H1 (cell line): ENCODE data around the gene ERO1B. TPM values are rescaled to one million over a fixed set of nuclear protein-coding genes. Genes with fewer than 3 reads are reported as not detected.

Experiments used
- CTCF ChIA-PET: fragments of 300-600 bp; sonication (Branson Sonifier 250); formaldehyde crosslinking; loops from one replicate; lab custom pipeline; 2021; ENCODE audit not compliant: partially characterized antibody; lab: Charles Lee
- POLR2A ChIA-PET: fragments of 300-600 bp; sonication (Branson Sonifier 250); formaldehyde crosslinking; loops from one replicate; lab custom pipeline; 2021; ENCODE audit warnings: inconsistent platforms; ENCODE audit not compliant: partially characterized antibody; lab: Charles Lee
- DNase-seq, 2 experiments: peaks; one replicate each; pipeline versions ENCODE4 v3.0.0 to v3.0.0-alpha.2; 2010 to 2022; ENCODE audit warnings: low spot score in 2 of 2, low read depth in 1 of 2, mixed read lengths in 1 of 2
- FAIRE-seq: peaks from 2 replicates; lab custom pipeline; 2011; peaks lifted over from hg19 to GRCh38; lab: Jason Lieb, UNC
- H2AFZ ChIP-seq: 2 replicates; pipeline ENCODE4 v1.8.1; 2012; ENCODE audit warnings: low read length, inconsistent platforms
- H2AK5ac ChIP-seq: 2 replicates; pipeline ENCODE4 v1.6.1; 2013; ENCODE audit warnings: low read depth, low read length
- H2BK120ac ChIP-seq: replicated peaks from 2 replicates; pipeline ENCODE3; 2013; ENCODE audit warnings: low read depth, low read length, inconsistent platforms
- H2BK12ac ChIP-seq: 2 replicates; pipeline ENCODE4 v1.6.1; 2013; ENCODE audit warnings: low read depth, low read length
- H2BK15ac ChIP-seq: 2 replicates; pipeline ENCODE4 v1.6.1; 2013; ENCODE audit warnings: low read length
- H2BK20ac ChIP-seq: 2 replicates; pipeline ENCODE4 v1.6.1; 2013; ENCODE audit warnings: low read length
- H2BK5ac ChIP-seq: 2 replicates; pipeline ENCODE4 v1.6.1; 2013; ENCODE audit warnings: low read depth, low read length
- H3K14ac ChIP-seq: 2 replicates; pipeline ENCODE4 v1.6.1; 2013; ENCODE audit warnings: inconsistent platforms; ENCODE audit not compliant: insufficient read length
- H3K18ac ChIP-seq: 2 replicates; pipeline ENCODE4 v1.6.1; 2013; ENCODE audit warnings: low read length; ENCODE audit errors: extremely low read depth
- H3K23ac ChIP-seq: 2 replicates; pipeline ENCODE4 v1.6.1; 2013; ENCODE audit warnings: inconsistent platforms; ENCODE audit not compliant: insufficient read length
- H3K23me2 ChIP-seq: 2 replicates; pipeline ENCODE4 v1.6.1; 2013; ENCODE audit warnings: low read depth, low read length
- H3K27ac ChIP-seq: 2 replicates; pipeline ENCODE4 v1.6.1; 2011; ENCODE audit warnings: low read depth, low read length, inconsistent platforms
- H3K27me3 ChIP-seq, 4 experiments: replicated peaks in 1 of 4; 1 replicate in 1 of 4; 2 replicates in 3 of 4; pipeline versions ENCODE4 v1.6.1 to v1.8.1; 2011 to 2013; ENCODE audit warnings: low read length in 3 of 4, mild to moderate bottlenecking in 3 of 4, inconsistent platforms in 2 of 4, mixed read lengths in 2 of 4, moderate library complexity in 1 of 4; ENCODE audit not compliant: control insufficient read depth in 3 of 4, insufficient read depth in 3 of 4; ENCODE audit errors: extremely low read depth in 1 of 4
- H3K36me3 ChIP-seq, 4 experiments: 2 replicates each; pipeline versions ENCODE4 v1.6.1 to v1.8.1; 2011 to 2013; ENCODE audit warnings: mild to moderate bottlenecking in 4 of 4, low read length in 3 of 4, moderate library complexity in 2 of 4, control low read depth in 1 of 4, inconsistent platforms in 1 of 4; ENCODE audit not compliant: insufficient read depth in 4 of 4, control insufficient read depth in 2 of 4
- H3K4ac ChIP-seq: replicated peaks from 2 replicates; pipeline ENCODE3; 2013; ENCODE audit warnings: low read length, low read depth, mixed read lengths, inconsistent platforms; ENCODE audit not compliant: insufficient read length
- H3K4me1 ChIP-seq, 4 experiments: replicated peaks in 1 of 4; 1 replicate in 1 of 4; 2 replicates in 3 of 4; pipeline versions ENCODE4 v1.6.1 to v1.8.1; 2011 to 2013; ENCODE audit warnings: low read length in 3 of 4, inconsistent platforms in 2 of 4, mixed read lengths in 1 of 4; ENCODE audit not compliant: insufficient read depth in 4 of 4, control insufficient read depth in 3 of 4
- H3K4me2 ChIP-seq, 2 experiments: 2 replicates each; pipeline versions ENCODE4 v1.6.1 to v1.8.1; 2011 to 2013; ENCODE audit warnings: low read depth in 2 of 2, low read length in 2 of 2, control low read depth in 1 of 2, inconsistent platforms in 1 of 2, mild to moderate bottlenecking in 1 of 2; ENCODE audit not compliant: insufficient read depth in 1 of 2
- H3K4me3 ChIP-seq, 4 experiments: fragments of 200-600, 300-600 bp in 1 of 4; sonication (generic), shearing (Covaris generic), sonication (Bioruptor Twin) in 1 of 4; 2 replicates each; pipeline versions ENCODE4 v1.5.1 to v1.8.1; 2011 to 2016; ENCODE audit warnings: low read length in 4 of 4, low read depth in 3 of 4, control low read depth in 2 of 4, inconsistent platforms in 2 of 4, mild to moderate bottlenecking in 2 of 4, mixed read lengths in 1 of 4, moderate library complexity in 1 of 4; ENCODE audit not compliant: insufficient read depth in 2 of 4; ENCODE audit errors: extremely low read depth in 1 of 4
- H3K56ac ChIP-seq: replicated peaks from 2 replicates; pipeline ENCODE3; 2013; ENCODE audit warnings: low read depth, mild to moderate bottlenecking, mixed read lengths, low read length, inconsistent platforms; ENCODE audit not compliant: insufficient read length
- H3K79me1 ChIP-seq: 2 replicates; pipeline ENCODE4 v1.6.1; 2013; ENCODE audit warnings: low read depth, low read length, control low read depth
- H3K79me2 ChIP-seq, 2 experiments: 2 replicates each; pipeline versions ENCODE4 v1.6.1 to v1.8.1; 2012 to 2013; ENCODE audit warnings: low read length in 2 of 2, mild to moderate bottlenecking in 2 of 2, inconsistent platforms in 1 of 2; ENCODE audit not compliant: insufficient read depth in 2 of 2, control insufficient read depth in 1 of 2
- H3K9ac ChIP-seq, 4 experiments: replicated peaks in 1 of 4; 1 replicate in 1 of 4; 2 replicates in 3 of 4; pipeline versions ENCODE4 v1.6.1 to v1.8.1; 2011 to 2013; ENCODE audit warnings: low read depth in 3 of 4, low read length in 3 of 4, control low read depth in 2 of 4, mild to moderate bottlenecking in 2 of 4, moderate library complexity in 2 of 4, inconsistent platforms in 1 of 4; ENCODE audit errors: extremely low read depth in 1 of 4
- H3K9me3 ChIP-seq, 2 experiments: 2 replicates each; pipeline versions ENCODE4 v1.6.1 to v1.8.1; 2012 to 2013; ENCODE audit warnings: mild to moderate bottlenecking in 2 of 2, moderate library complexity in 2 of 2, control low read depth in 1 of 2, inconsistent platforms in 1 of 2, low read depth in 1 of 2, low read length in 1 of 2, mixed read lengths in 1 of 2; ENCODE audit not compliant: insufficient read depth in 2 of 2
- H4K20me1 ChIP-seq, 2 experiments: replicated peaks in 1 of 2; 2 replicates each; pipeline versions ENCODE3 to v1.8.1; 2011 to 2013; ENCODE audit warnings: inconsistent platforms in 2 of 2, low read length in 2 of 2, mild to moderate bottlenecking in 1 of 2; ENCODE audit not compliant: insufficient read depth in 2 of 2, control insufficient read depth in 1 of 2
- H4K5ac ChIP-seq: 2 replicates; pipeline ENCODE4 v1.6.1; 2013; ENCODE audit warnings: low read length, low read depth, mixed read lengths, inconsistent platforms; ENCODE audit not compliant: insufficient read length
- H4K8ac ChIP-seq: 2 replicates; pipeline ENCODE4 v1.8.0; 2013; ENCODE audit warnings: mild to moderate bottlenecking, moderate library complexity, low read length, inconsistent platforms; ENCODE audit not compliant: insufficient read depth; ENCODE audit errors: extremely low read depth
- H4K91ac ChIP-seq: replicated peaks from 2 replicates; pipeline ENCODE3; 2013; ENCODE audit warnings: low read length, mixed read lengths, inconsistent platforms; ENCODE audit not compliant: insufficient read length
- BCL11A ChIP-seq, 2 experiments: IDR thresholded peaks; one replicate each; pipeline ENCODE4 v1.6.1; 2011; ENCODE audit warnings: low read depth in 2 of 2, low read length in 2 of 2, mild to moderate bottlenecking in 2 of 2
- FOSL1 ChIP-seq: IDR thresholded peaks from 2 replicates; pipeline ENCODE4 v1.6.1; 2011; ENCODE audit warnings: mild to moderate bottlenecking, low read depth, low read length, moderate library complexity; ENCODE audit not compliant: insufficient read depth
- GABPA ChIP-seq: IDR thresholded peaks from 2 replicates; pipeline ENCODE4 v1.6.1; 2011; ENCODE audit warnings: mild to moderate bottlenecking, low read length, moderate library complexity, borderline replicate concordance; ENCODE audit not compliant: insufficient read depth
- MAX ChIP-seq: IDR thresholded peaks from 2 replicates; pipeline ENCODE4 v1.6.1; 2012; ENCODE audit warnings: inconsistent platforms
- POLR2AphosphoS5 ChIP-seq: IDR thresholded peaks from 2 replicates; pipeline ENCODE4 v1.6.1; 2011; ENCODE audit warnings: low read depth, low read length
- RAD21 ChIP-seq, 2 experiments: IDR thresholded peaks in 1 of 2; conservative IDR thresholded peaks in 1 of 2; 2 replicates each; pipeline ENCODE4 v1.6.1; 2011; ENCODE audit warnings: low read depth in 2 of 2, low read length in 2 of 2, improper control_type of control experiment in 1 of 2, inconsistent platforms in 1 of 2, mild to moderate bottlenecking in 1 of 2, moderate library complexity in 1 of 2
- SP2 ChIP-seq: IDR thresholded peaks from 2 replicates; pipeline ENCODE4 v1.6.1; 2012; ENCODE audit warnings: mild to moderate bottlenecking, low read length, inconsistent platforms
- SRF ChIP-seq: IDR thresholded peaks from 2 replicates; pipeline ENCODE4 v1.6.1; 2011; ENCODE audit warnings: mild to moderate bottlenecking, low read depth, low read length, moderate library complexity
- TCF12 ChIP-seq: IDR thresholded peaks from 2 replicates; pipeline ENCODE4 v1.6.1; 2011; ENCODE audit warnings: low read depth, mild to moderate bottlenecking, low read length
- ZNF274 ChIP-seq: IDR thresholded peaks from 2 replicates; pipeline ENCODE4 v1.7.0; 2012; ENCODE audit warnings: low read length, borderline replicate concordance; ENCODE audit errors: extremely low read depth
- WGBS, 2 experiments: shearing (Covaris generic) in 1 of 2; methylation state at CpG; one replicate each; pipeline versions ENCODE4 v1.1.6 to v1.1.7; 2013 to 2015; ENCODE audit warnings: low lambda C conversion rate in 2 of 2, mixed read lengths in 2 of 2, inconsistent platforms in 1 of 2, low coverage in 1 of 2, missing lambda C conversion rate in 1 of 2; ENCODE audit not compliant: insufficient replicate concordance in 2 of 2, insufficient coverage in 1 of 2, insufficient read length in 1 of 2; ENCODE audit errors: extremely low coverage in 1 of 2, missing lambda C conversion rate in 1 of 2; 5-methylcytosine and 5-hydroxymethylcytosine counted together
- polyA plus RNA-seq, 7 experiments: library from polyadenylated mRNA; depleted of rRNA in 3 of 7; stranded (reverse) in 5 of 7; unstranded in 2 of 7; fragments of >200 nt in 5 of 7; fragments of 200-250 nt in 2 of 7; gene quantifications; 1 replicate in 5 of 7; 2 replicates in 1 of 7; 4 replicates in 1 of 7; pipeline versions ENCODE4 v1.2.1 to v1.2.3, GENCODE V29; 2011 to 2013; ENCODE audit warnings: missing spikeins in 2 of 7, mixed read lengths in 2 of 7
- total RNA-seq: library from RNA; stranded (reverse); fragmentation: NEBNext Ultra II Directional; extraction: Animal tissue kit (Norgen Biotek cat#: 25700); gene quantifications from 2 replicates; pipeline ENCODE4 v1.2.1, GENCODE V29; 2021
- TF ChIP-seq, protein P1 (sequence below): IDR thresholded peaks from 2 replicates; pipeline ENCODE4 v1.6.1; 2011; ENCODE audit warnings: low read depth, mild to moderate bottlenecking, low read length; ENCODE audit not compliant: insufficient read depth

The ERO1B gene
- total and polyA plus RNA-seq, 2 of the 8 experiments (the other 6 are each of a cell fraction or from before 2014, with no cell fraction given) = 0.74 to 5.6 TPM

- Histone ChIP-seq H3K36me3 (no peaks in the 10 kb centered on the region), H3K9me3 (no peaks in the 10 kb centered on the region), H3K23me2 (no peaks in the 10 kb centered on the region), H3K9ac (no peak overlapping the region), H2AK5ac (no peak overlapping the region), H3K4ac (no peak overlapping the region), H3K4me1 (peaks cover 0 to 4% (median under 1%) of the 10 kb centered on the region in 4 experiments; a peak in 1 of 7 replicates), H3K27me3 (no peaks in the 10 kb centered on the region), H4K8ac (no peak overlapping the region), H3K18ac (no peak overlapping the region), H4K91ac (no peak overlapping the region), H2BK20ac (no peak overlapping the region), H4K20me1 (peaks cover 0 to 4% of the 10 kb centered on the region in 2 experiments), H3K4me2 (no peak overlapping the region), H2BK5ac (no peak overlapping the region), H2BK120ac (no peak overlapping the region), H3K79me1 (no peaks in the 10 kb centered on the region), H3K4me3 (no peak overlapping the region), H4K5ac (no peak overlapping the region), H3K79me2 (no peaks in the 10 kb centered on the region), H2BK12ac (no peak overlapping the region), H3K56ac (no peak overlapping the region), H3K23ac (no peak overlapping the region), H3K14ac (no peak overlapping the region), H2AFZ (no peak overlapping the region), H2BK15ac (no peak overlapping the region), H3K27ac (no peak overlapping the region)
- POLR2A ChIA-PET = interaction anchor here (0.9 kb wide), 1 partner anchor 113 kb away, joined by 3 read pairs; the partner anchor contains the start of gene ERO1B
- CTCF ChIA-PET = interaction anchor here (0.9 to 1.5 kb wide), 15 partner anchors 11 to 173 kb away, joined by 3 to 12 read pairs (median 4); no protein-coding TSS in a partner anchor
- peak; percentile 21 to 66 for DNase-seq
- WGBS, 2 experiments = 84% methylated on average over 10 of the region's 10 CpGs; no CpG with 5 or more reads in 1 of the 2 experiments
- no peak for FAIRE-seq
- TF ChIP-seq, protein P1, sequence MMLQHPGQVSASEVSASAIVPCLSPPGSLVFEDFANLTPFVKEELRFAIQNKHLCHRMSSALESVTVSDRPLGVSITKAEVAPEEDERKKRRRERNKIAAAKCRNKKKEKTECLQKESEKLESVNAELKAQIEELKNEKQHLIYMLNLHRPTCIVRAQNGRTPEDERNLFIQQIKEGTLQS = no peak
- TF ChIP-seq SP2 (no peak), GABPA (no peak), RAD21 (IDR thresholded peaks at IDR 0.05 in 1 of 2, conservative IDR thresholded peaks at IDR 0.05 in 1 of 2; ENCODE audit: low read depth in 2 of 2, low read length in 2 of 2) (peak; percentile 49 to 54), BCL11A (IDR thresholded peaks at IDR 0.05; ENCODE audit: low read depth in 2 of 2, low read length in 2 of 2) (no peak), SRF (peak; percentile 52; the same call in 1 of the 2 replicates), FOSL1 (no peak), ZNF274 (no peak), MAX (0 out of 2 replicates have a peak, but pooled peaks have one; percentile 26), POLR2AphosphoS5 (peak; percentile 55; the same call in 1 of the 2 replicates), TCF12 (peak; percentile 98)
These were observed 112.9 kb downstream of the ERO1B start for GRCh38 chr1:236168716-236169429.
